Neural cell (in vitro differentiated cells): ENCODE results near the gene BCAS4. TPM values are rescaled to one million over a fixed set of nuclear protein-coding genes. Genes with fewer than 3 reads are reported as not detected.
"Not testable (repeated sequence)": the region's sequence is repeated elsewhere in the genome, so short reads cannot be mapped to it uniquely, and the experiment has no call there.

ENCODE experiments used
- H2AFZ ChIP-seq: fragments of 200-600, 300-800 bp; sonication (generic), shearing (Covaris generic); 2 replicates; pipeline ENCODE4 v1.6.0; 2014; ENCODE audit warnings: low read depth, mild to moderate bottlenecking, antibody characterized with exemption, low read length, moderate library complexity
- H3F3A ChIP-seq: fragments of 200-600 bp; shearing (Covaris generic); 2 replicates; pipeline ENCODE4 v1.6.1; 2016; ENCODE audit warnings: mild to moderate bottlenecking, moderate library complexity, mixed read lengths, antibody characterized with exemption, low read length; ENCODE audit not compliant: insufficient read depth, poor library complexity, severe bottlenecking
- H3K27ac ChIP-seq: fragments of 200-600, 300-800 bp; sonication (generic), shearing (Covaris generic); 2 replicates; pipeline ENCODE4 v1.5.1; 2014; ENCODE audit warnings: mild to moderate bottlenecking, low read length, moderate library complexity
- H3K27me3 ChIP-seq: fragments of 300-800, 200-600 bp; sonication (generic), shearing (Covaris generic); 2 replicates; pipeline ENCODE4 v1.6.0; 2014; ENCODE audit warnings: mild to moderate bottlenecking, low read depth, low read length, moderate library complexity; ENCODE audit not compliant: insufficient read depth
- H3K36me3 ChIP-seq: fragments of 300-800, 200-600 bp; sonication (generic), shearing (Covaris generic); 2 replicates; pipeline ENCODE4 v1.5.1; 2014; ENCODE audit warnings: mild to moderate bottlenecking, antibody characterized with exemption, low read length, moderate library complexity; ENCODE audit not compliant: insufficient read depth
- H3K4me2 ChIP-seq: fragments of 300-800, 200-600 bp; sonication (generic), shearing (Covaris generic); 2 replicates; pipeline ENCODE4 v1.6.0; 2014; ENCODE audit warnings: mild to moderate bottlenecking, low read length
- H3K4me3 ChIP-seq: fragments of 300-800, 200-600 bp; sonication (generic), shearing (Covaris generic); 2 replicates; pipeline ENCODE4 v1.5.1; 2014; ENCODE audit warnings: mild to moderate bottlenecking, low read length, moderate library complexity
- H3K79me2 ChIP-seq: fragments of 200-600 bp; shearing (Covaris generic); replicated peaks from 2 replicates; pipeline ENCODE4 v1.6.0; 2014; ENCODE audit warnings: mild to moderate bottlenecking, low read length, moderate library complexity; ENCODE audit not compliant: insufficient read depth
- H3K9ac ChIP-seq: fragments of 300-800, 200-600 bp; sonication (generic), shearing (Covaris generic); 2 replicates; pipeline ENCODE4 v1.6.1; 2016; ENCODE audit warnings: mild to moderate bottlenecking, low read length, mixed read lengths
- H3K9me2 ChIP-seq: fragments of 200-600 bp; shearing (Covaris generic); 2 replicates; pipeline ENCODE4 v1.6.1; 2016; ENCODE audit warnings: mild to moderate bottlenecking, low read length, mixed read lengths; ENCODE audit not compliant: insufficient read depth
- H3K9me3 ChIP-seq: fragments of 200-600, 300-800 bp; sonication (generic), shearing (Covaris generic); 2 replicates; pipeline ENCODE4 v1.6.1; 2016; ENCODE audit warnings: mild to moderate bottlenecking, mixed run types, low read length, moderate library complexity, mixed read lengths
- H4K20me1 ChIP-seq: fragments of 200-600 bp; shearing (Covaris generic); 2 replicates; pipeline ENCODE4 v1.6.1; 2016; ENCODE audit warnings: mild to moderate bottlenecking, mixed run types; ENCODE audit not compliant: insufficient read depth
- CTCF ChIP-seq: fragments of 450-650 bp; IDR thresholded peaks from 2 replicates; pipeline ENCODE4 v1.5.1; 2014; ENCODE audit warnings: antibody characterized with exemption, mild to moderate bottlenecking, moderate library complexity; ENCODE audit not compliant: poor library complexity, severe bottlenecking
- MXI1 ChIP-seq: fragments of 450-650 bp; conservative IDR thresholded peaks from 2 replicates; pipeline ENCODE4 v1.6.1; 2014; ENCODE audit warnings: antibody characterized with exemption, mild to moderate bottlenecking; ENCODE audit not compliant: poor library complexity, severe bottlenecking
- RAD21 ChIP-seq: fragments of 450-650 bp; conservative IDR thresholded peaks from 2 replicates; pipeline ENCODE4 v1.6.1; 2014; ENCODE audit warnings: antibody characterized with exemption, mild to moderate bottlenecking, moderate library complexity
- TAF1 ChIP-seq: IDR thresholded peaks from 2 replicates; pipeline ENCODE4 v1.6.1; 2012; ENCODE audit warnings: low read depth
- polyA plus RNA-seq: library from polyadenylated mRNA; depleted of rRNA; stranded (reverse); fragments of >200 nt; gene quantifications from 2 replicates; pipeline ENCODE4 v1.2.3, GENCODE V29; 2014
- TF ChIP-seq, protein P1 (sequence below): IDR thresholded peaks from 2 replicates; pipeline ENCODE4 v1.6.1; 2012; ENCODE audit warnings: borderline replicate concordance

The BCAS4 gene
- polyA plus RNA-seq, 1 donor from 2014 or later, result 24.6 TPM

GRCh38 chr20:50765251-50765650, 29.6 kb upstream of the BCAS4 start:
- not testable (repeated sequence) for H3K27ac ChIP-seq, H2AFZ ChIP-seq, H3F3A ChIP-seq, H3K9me2 ChIP-seq, H4K20me1 ChIP-seq, H3K4me2 ChIP-seq, H3K27me3 ChIP-seq, H3K4me3 ChIP-seq, H3K9me3 ChIP-seq, H3K79me2 ChIP-seq, H3K9ac ChIP-seq, H3K36me3 ChIP-seq

- no peak overlapping the region for H3K9ac ChIP-seq
- H3K9me2 ChIP-seq, result no peaks in the 10 kb centered on the region
These were observed 29.2 kb upstream of the BCAS4 start for GRCh38 chr20:50765674-50766073.

GRCh38 chr20:50766955-50767809, 27.7 kb upstream of the BCAS4 start:
- not testable (repeated sequence) for H4K20me1 ChIP-seq, H2AFZ ChIP-seq, H3K4me3 ChIP-seq, H3K9ac ChIP-seq, H3F3A ChIP-seq, H3K9me3 ChIP-seq, H3K4me2 ChIP-seq, H3K27ac ChIP-seq, H3K79me2 ChIP-seq, H3K36me3 ChIP-seq, H3K9me2 ChIP-seq, H3K27me3 ChIP-seq

More at GRCh38 chr20:50765674-50766073, 29.2 kb upstream of the BCAS4 start:
- H3K36me3 ChIP-seq, result no peaks in the 10 kb centered on the region
- no peaks in the 10 kb centered on the region for H3F3A ChIP-seq
- H2AFZ ChIP-seq, result no peak overlapping the region
- no peak overlapping the region for H3K4me3 ChIP-seq
- H4K20me1 ChIP-seq, result no peaks in the 10 kb centered on the region
- no peaks in the 10 kb centered on the region for H3K27me3 ChIP-seq
- no peak overlapping the region for H3K27ac ChIP-seq
- TF ChIP-seq, protein P1, sequence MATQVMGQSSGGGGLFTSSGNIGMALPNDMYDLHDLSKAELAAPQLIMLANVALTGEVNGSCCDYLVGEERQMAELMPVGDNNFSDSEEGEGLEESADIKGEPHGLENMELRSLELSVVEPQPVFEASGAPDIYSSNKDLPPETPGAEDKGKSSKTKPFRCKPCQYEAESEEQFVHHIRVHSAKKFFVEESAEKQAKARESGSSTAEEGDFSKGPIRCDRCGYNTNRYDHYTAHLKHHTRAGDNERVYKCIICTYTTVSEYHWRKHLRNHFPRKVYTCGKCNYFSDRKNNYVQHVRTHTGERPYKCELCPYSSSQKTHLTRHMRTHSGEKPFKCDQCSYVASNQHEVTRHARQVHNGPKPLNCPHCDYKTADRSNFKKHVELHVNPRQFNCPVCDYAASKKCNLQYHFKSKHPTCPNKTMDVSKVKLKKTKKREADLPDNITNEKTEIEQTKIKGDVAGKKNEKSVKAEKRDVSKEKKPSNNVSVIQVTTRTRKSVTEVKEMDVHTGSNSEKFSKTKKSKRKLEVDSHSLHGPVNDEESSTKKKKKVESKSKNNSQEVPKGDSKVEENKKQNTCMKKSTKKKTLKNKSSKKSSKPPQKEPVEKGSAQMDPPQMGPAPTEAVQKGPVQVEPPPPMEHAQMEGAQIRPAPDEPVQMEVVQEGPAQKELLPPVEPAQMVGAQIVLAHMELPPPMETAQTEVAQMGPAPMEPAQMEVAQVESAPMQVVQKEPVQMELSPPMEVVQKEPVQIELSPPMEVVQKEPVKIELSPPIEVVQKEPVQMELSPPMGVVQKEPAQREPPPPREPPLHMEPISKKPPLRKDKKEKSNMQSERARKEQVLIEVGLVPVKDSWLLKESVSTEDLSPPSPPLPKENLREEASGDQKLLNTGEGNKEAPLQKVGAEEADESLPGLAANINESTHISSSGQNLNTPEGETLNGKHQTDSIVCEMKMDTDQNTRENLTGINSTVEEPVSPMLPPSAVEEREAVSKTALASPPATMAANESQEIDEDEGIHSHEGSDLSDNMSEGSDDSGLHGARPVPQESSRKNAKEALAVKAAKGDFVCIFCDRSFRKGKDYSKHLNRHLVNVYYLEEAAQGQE, result no peak
- TF ChIP-seq CTCF, result no peak
- TF ChIP-seq MXI1, result no peak
- TF ChIP-seq RAD21, result no peak
- no peak for TF ChIP-seq TAF1
- H3K9me3 ChIP-seq, result no peaks in the 10 kb centered on the region
- no peaks in the 10 kb centered on the region for H3K79me2 ChIP-seq
- H3K4me2 ChIP-seq, result no peak overlapping the region

DNA sequence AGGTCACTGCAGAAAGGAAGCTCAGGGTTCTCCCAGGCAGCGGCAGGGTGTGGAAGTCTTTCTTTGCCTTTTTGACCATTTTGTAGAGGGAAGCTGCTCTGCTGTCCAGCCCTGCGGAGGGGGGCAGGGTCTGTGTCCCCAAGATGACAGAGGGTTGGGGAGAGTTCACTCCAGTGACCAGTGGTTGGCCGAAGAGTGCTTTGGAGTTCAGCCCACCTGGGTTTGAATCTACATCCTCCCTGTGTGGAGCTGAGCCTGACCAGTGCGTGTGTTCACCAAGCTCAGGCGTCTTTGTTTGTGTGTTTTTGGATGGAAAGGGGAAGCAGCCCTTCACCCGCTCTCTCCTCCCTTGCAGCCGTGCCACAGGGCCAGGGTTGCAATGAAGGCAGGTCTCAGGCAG, 25.9 kb upstream of the BCAS4 start:
- not testable (repeated sequence) for H3K9me3 ChIP-seq, H3F3A ChIP-seq, H3K36me3 ChIP-seq, H4K20me1 ChIP-seq, H3K27ac ChIP-seq, H3K4me2 ChIP-seq, H3K4me3 ChIP-seq, H3K9ac ChIP-seq, H3K79me2 ChIP-seq, H3K27me3 ChIP-seq, H3K9me2 ChIP-seq, H2AFZ ChIP-seq

- H3K4me2 ChIP-seq, H3F3A ChIP-seq, H3K9me2 ChIP-seq, H3K79me2 ChIP-seq, H3K4me3 ChIP-seq, H3K9ac ChIP-seq, H4K20me1 ChIP-seq, H3K36me3 ChIP-seq, H2AFZ ChIP-seq, H3K27ac ChIP-seq, H3K9me3 ChIP-seq, H3K27me3 ChIP-seq: not testable (repeated sequence)
These were observed 25.2 kb upstream of the BCAS4 start for GRCh38 chr20:50769551-50770085.
